LNCaP clone FGC (cell line): ENCODE data around the gene TMEM250.

Experiments
- DNase-seq: peaks from one replicate; pipeline ENCODE4 v3.0.0-alpha.2; 2011; ENCODE audit warnings: low read depth
- H3K4me3 ChIP-seq: 2 replicates; pipeline ENCODE4 v1.5.1; 2011; ENCODE audit warnings: mild to moderate bottlenecking, low read depth, low read length, control low read depth
- CTCF ChIP-seq: IDR thresholded peaks from 2 replicates; pipeline ENCODE4 v1.5.1; 2012; ENCODE audit warnings: mild to moderate bottlenecking; ENCODE audit not compliant: control insufficient read depth, insufficient read depth; ENCODE audit errors: extremely low read depth

TMEM250 gene

GRCh38 chr9:136088939-136089696 is 29.6 kb downstream of the TMEM250 start:
- no peak overlapping the region for H3K4me3 ChIP-seq
- no peak for DNase-seq
- no peak for TF ChIP-seq CTCF

- DNase-seq: no peak
- no peak overlapping the region for H3K4me3 ChIP-seq
- no peak for TF ChIP-seq CTCF
Measured at GRCh38 chr9:136088481-136088938, 30.2 kb downstream of the TMEM250 start.

GRCh38 chr9:136087741-136088480 is 30.8 kb downstream of the TMEM250 start:
- no peak overlapping the region for H3K4me3 ChIP-seq
- no peak for TF ChIP-seq CTCF

GRCh38 chr9:136086951-136087740 is 31.5 kb downstream of the TMEM250 start:
- no peak overlapping the region for H3K4me3 ChIP-seq
- TF ChIP-seq CTCF: no peak
- no peak for DNase-seq

More at GRCh38 chr9:136087741-136088480, 30.8 kb downstream of the TMEM250 start:
- no peak for DNase-seq

GRCh38 chr9:136086213-136086881 is 32.3 kb downstream of the TMEM250 start:
- no peak for DNase-seq
- no peak for TF ChIP-seq CTCF
- H3K4me3 ChIP-seq: no peak overlapping the region

GRCh38 chr9:136085815-136086212 is 32.9 kb downstream of the TMEM250 start:
- DNase-seq: peak; percentile 58
- no peak overlapping the region for H3K4me3 ChIP-seq
- no peak for TF ChIP-seq CTCF
